Fibroblast of mammary gland (primary cell): Measurements from ENCODE around the gene ZNF516.
A peak's percentile ranks its signal among the peaks of the same experiment; 100 is the strongest.

Experiments
- DNase-seq: peaks from one replicate; pipeline ENCODE4 v3.0.0-alpha.2; 2010; ENCODE audit warnings: low read depth
- H3K4me3 ChIP-seq: 2 replicates; pipeline ENCODE4 v1.5.1; 2011; ENCODE audit warnings: low read depth, mild to moderate bottlenecking, low read length, moderate library complexity; ENCODE audit not compliant: control insufficient read depth
- CTCF ChIP-seq: conservative IDR thresholded peaks from 2 replicates; pipeline ENCODE4 v1.5.1; 2011; ENCODE audit warnings: low read depth, low read length, inconsistent platforms; ENCODE audit not compliant: control insufficient read depth, insufficient read depth

Gene ZNF516

GRCh38 chr18:76502551-76502950 is 7.5 kb upstream of the ZNF516 start:
- DNase-seq: no peak
- H3K4me3 ChIP-seq: no peak overlapping the region

GRCh38 chr18:76499637-76500340 is 4.7 kb upstream of the ZNF516 start:
- DNase-seq: no peak
- no peak overlapping the region for H3K4me3 ChIP-seq

More at GRCh38 chr18:76502551-76502950, 7.5 kb upstream of the ZNF516 start:
- TF ChIP-seq CTCF: no peak

GRCh38 chr18:76499021-76499420 is 4.0 kb upstream of the ZNF516 start:
- DNase-seq: no peak
- no peak for TF ChIP-seq CTCF
- H3K4me3 ChIP-seq: no peak overlapping the region

More at GRCh38 chr18:76499637-76500340, 4.7 kb upstream of the ZNF516 start:
- no peak for TF ChIP-seq CTCF

- TF ChIP-seq CTCF: no peak
- no peak overlapping the region for H3K4me3 ChIP-seq
- no peak for DNase-seq
These were observed 3.0 kb upstream of the ZNF516 start for GRCh38 chr18:76498064-76498463.

GRCh38 chr18:76497021-76497420 is 2.0 kb upstream of the ZNF516 start:
- no peak for TF ChIP-seq CTCF
- DNase-seq: no peak
- no peak overlapping the region for H3K4me3 ChIP-seq

GRCh38 chr18:76496194-76496890 is 1.3 kb upstream of the ZNF516 start:
- peak; percentile 83 for DNase-seq
- H3K4me3 ChIP-seq: peak overlapping the region; percentile 76
- no peak for TF ChIP-seq CTCF
